HG03457 (cell line): ENCODE data around the gene DNAH5.
"Not testable (repeated sequence)": the region's sequence is repeated elsewhere in the genome, so short reads cannot be mapped to it uniquely, and the experiment has no call there.

ENCODE experiments used
- ATAC-seq: cut with Tn5 transposase; IDR thresholded peaks from one replicate; pipeline ENCODE4 v1.9.1; 2021; ENCODE audit warnings: moderate number of reproducible peaks; ENCODE audit not compliant: unreplicated experiment

Gene DNAH5

DNA sequence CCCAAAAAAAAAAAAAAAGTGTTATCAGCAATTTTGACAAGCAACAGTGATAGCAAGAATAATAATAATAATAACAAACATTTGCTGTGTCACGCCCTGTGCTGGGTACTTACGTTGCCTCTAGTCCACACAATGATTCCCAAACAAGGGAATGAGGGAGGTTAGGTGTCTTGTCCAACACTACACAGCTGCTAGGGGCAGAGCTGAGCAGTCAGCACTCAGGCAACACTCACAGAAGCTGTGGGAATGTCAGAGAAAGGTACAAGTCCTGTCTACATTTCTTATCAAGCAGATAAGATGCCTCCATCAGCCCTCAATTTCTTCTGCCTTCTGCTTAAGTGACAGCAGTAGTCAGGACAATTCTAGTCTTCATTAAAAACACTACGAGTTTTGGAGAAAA is 111.0 kb downstream of the DNAH5 start:
- ATAC-seq = no peak

DNA sequence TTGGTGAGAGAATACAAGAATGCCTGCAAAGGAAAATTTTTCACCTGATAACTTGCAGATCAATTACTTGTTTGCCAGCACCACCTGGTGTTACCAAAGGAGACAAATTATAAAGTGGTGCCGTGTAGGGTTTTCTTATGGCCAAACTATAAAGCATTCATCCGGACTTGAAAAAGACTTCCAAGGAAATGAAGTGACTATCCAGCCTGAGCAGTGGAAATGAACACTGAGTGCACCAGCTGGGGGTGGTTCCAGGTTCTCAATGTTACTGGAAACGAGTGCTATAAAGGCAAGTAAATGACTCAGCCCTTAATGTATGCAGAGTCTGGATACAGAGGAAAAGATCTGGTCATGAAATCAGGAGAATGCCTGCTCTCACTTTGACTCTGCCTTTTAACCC is 113.1 kb downstream of the DNAH5 start:
- no peak for ATAC-seq

GRCh38 chr5:13830536-13830935 is 114.0 kb downstream of the DNAH5 start:
- no peak for ATAC-seq

DNA sequence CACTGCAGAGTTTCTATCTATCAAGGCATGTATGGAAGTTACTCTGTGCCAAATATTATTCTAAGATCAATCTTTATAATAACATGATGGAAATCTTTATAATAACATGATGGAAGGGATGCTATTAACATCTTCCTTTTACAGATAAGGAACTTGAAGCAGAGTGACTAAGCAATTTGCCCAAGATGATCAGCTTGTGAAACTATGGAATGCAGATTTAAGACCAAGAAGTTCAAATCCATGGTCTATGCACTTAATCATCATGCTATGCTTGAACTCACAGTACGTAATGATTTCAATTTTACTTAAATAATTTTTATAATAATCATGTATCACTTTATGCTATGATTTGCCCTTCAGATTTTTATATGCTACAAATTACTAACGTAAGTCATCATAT is 123.1 kb downstream of the DNAH5 start:
- no peak for ATAC-seq

DNA sequence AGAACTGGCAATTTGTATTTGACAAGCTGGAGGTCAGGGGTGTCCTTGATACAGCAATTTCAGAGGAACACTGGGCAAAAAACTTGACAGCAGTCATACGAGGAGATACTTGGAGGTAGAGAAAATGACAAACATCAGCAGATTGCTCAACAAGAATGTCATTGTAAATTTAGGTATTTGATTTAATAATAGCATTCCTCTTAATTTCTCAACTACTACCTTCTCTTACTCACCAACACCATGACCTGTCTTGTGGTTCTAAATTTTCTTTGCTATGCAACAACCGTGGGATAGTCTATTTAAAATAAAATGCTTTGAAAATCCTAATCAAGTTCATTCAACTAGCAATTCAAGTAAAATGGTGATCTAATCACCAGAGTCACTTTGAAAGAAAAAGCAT is 128.4 kb downstream of the DNAH5 start:
- no peak for ATAC-seq

GRCh38 chr5:13814301-13814700 is 130.2 kb downstream of the DNAH5 start:
- ATAC-seq = no peak

DNA sequence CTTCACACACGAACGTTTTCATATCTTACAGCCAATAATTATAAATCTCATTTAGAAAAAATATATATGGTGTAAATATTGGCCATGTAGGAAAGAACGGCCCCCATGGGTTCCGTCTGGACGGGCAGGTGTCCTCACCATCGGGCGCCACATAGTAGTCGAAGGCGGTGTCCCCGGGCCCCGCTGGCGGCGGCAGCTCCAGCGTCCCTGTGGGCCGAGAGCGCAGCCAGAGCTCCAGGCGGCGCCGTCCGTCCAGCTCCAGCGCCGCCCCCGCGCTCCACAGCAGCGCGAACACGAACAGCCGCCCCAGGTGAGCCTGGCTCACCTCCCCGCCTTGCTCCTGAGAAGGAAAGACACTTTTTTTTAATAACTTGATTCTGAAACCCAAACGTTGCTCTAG is 134.6 kb downstream of the DNAH5 start:
- no peak for ATAC-seq

DNA sequence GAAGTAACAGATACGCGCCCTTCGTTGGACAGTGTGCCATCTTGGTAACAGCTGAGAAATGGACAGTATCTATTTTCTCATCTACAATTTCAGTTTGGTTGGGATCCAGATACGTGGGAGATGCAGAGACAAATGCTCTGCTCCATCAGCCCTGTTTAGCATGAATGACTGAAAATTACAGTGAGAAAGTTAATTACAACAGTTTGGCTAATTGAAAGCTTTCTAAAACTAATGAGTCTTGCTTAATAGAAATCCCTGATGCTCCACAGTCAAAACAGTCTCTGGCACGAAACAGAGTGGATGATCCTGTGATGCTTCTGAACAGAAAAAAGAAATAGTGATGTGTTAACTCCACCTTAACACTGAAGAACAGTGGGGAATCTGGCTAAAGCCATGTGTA is 140.2 kb downstream of the DNAH5 start:
- ATAC-seq = no peak

- ATAC-seq = not testable (repeated sequence)
Observed at GRCh38 chr5:13798569-13798968, 145.9 kb downstream of the DNAH5 start.

- no peak for ATAC-seq
Observed at GRCh38 chr5:13785781-13786415, 158.6 kb downstream of the DNAH5 start.

DNA sequence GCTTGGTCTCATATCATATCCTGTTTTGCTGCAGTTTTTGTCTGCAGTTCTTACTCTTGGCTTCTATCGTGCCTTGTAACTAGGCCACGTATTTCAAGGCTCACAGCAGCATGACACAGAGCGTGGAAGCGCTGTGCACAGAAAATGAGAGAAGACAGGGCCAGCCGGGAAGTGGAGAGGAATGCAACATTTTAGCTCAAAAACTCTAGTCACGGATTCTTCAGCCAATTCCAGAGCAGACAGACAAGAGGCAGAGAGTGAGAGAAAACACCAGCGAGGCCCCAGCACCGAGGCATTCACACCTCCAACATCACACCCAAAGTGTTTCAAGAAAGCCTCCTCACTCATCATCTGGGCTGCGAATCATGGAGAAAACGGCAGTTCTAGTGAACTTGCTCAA is 160.8 kb downstream of the DNAH5 start:
- no peak for ATAC-seq

GRCh38 chr5:13780081-13780480 is 164.4 kb downstream of the DNAH5 start:
- no peak for ATAC-seq

GRCh38 chr5:13773649-13774048 is 170.8 kb downstream of the DNAH5 start:
- no peak for ATAC-seq

- ATAC-seq = no peak
Observed at GRCh38 chr5:13771011-13771571, 173.4 kb downstream of the DNAH5 start.

DNA sequence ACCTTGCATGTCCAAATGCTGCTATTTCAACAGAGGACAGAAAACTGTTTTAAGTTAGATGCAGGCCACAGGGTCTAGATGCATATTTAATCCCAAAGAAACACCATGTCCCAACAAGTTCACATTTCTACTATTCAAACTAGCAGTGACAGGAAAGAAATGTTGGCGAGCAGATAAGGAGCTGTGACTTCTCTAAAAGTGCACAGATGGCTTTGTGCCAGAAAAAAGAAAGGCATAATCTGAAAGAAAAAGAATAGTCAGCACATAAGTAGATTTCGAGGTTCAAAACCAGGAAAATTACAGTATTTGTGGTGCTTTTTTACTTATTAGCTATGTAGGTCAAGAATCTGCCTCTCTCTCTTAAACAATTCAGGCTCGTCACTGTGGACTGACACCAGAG is 178.3 kb downstream of the DNAH5 start:
- ATAC-seq = no peak

GRCh38 chr5:13763719-13764118 is 180.8 kb downstream of the DNAH5 start:
- ATAC-seq = no peak

- no peak for ATAC-seq
Observed at GRCh38 chr5:13749766-13750165, 194.7 kb downstream of the DNAH5 start.

DNA sequence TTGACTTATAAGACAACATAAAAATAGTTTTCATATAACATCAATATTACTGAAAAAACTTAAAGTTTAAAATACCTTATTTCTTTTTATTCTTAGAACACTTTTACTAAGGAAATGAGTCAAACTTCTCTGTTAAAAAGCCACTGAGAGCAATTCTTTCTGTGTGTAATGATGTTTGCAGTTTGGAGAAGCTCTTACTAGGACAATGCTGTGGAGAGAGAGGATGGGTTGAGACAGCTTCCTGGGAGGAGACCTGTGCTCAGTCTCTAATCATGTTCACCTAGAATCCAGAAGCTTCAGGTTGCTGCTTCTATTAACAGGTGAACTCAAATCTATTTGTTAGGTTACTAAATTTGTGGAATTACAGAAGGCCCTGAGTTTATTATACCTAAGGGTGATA is 198.5 kb downstream of the DNAH5 start:
- no peak for ATAC-seq

- no peak for ATAC-seq
Observed at GRCh38 chr5:13745508-13745907, 199.0 kb downstream of the DNAH5 start.

DNA sequence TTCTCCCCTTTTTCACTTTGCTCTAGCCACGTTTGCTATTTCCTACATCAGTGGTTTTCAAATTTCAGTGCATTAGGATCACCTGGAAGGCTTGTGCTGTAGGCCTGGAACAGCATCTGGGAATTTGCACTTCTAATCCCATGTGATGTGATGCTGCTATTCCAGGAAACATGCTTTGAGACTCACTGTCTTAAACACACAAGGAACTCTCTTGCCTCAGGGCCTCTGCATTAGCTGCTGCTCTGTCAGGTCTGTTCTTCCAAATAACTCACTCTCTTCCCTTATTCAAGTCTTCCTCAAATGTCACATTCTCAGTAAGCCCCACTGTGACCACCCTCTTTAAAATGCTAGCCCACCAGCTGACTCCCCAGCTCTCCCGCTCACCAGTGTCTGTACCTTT is 204.0 kb downstream of the DNAH5 start:
- no peak for ATAC-seq

GRCh38 chr5:13739479-13739878 is 205.0 kb downstream of the DNAH5 start:
- ATAC-seq = no peak

DNA sequence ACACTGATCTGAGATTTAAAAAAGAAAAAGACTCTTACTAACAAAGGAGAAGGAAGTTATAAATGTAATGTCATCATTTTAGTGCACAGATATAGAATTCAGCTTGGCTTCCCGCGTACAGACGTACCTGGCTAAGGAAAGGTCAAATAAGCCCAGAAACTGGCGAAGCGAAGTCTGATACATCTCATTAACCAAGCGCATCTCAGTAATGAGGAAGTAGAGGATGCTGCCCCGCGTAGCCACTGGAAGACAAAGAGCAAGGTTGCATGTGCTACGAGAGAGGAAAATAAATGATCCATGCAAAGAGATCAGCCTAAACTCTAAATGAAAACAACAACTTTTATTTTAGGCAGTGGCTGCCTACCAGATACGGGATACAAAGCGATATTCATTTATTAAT is 208.8 kb downstream of the DNAH5 start:
- ATAC-seq = no peak

DNA sequence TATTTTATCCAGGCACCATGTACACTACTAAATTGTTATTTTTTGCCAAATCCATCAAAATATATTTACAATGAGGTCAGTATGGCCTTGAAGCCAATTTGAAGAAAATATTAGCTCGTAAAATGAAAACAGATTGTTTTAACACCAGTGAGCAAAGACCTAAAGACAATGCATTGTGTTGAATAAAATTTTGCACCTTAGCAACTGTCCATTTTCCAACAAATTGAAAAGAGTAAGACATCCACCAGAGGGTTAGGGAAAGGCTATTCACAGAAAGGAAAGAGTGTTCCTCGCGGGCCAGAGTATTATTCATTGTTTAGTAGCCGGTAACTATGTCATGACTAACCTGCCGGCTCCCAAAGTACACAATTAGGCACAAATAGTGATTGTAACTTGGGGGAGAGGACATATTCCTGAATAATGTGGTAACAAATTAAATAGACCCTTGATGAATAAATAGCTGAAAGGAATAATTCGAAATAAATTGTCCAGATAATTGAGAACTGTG is 213.3 kb downstream of the DNAH5 start:
- ATAC-seq = no peak
